MCF 10A (cell line): ENCODE results near the gene TH. TPM values are rescaled to one million over a fixed set of nuclear protein-coding genes. Genes with fewer than 3 reads are reported as not detected.

Experiments
- BruUV-seq: library from RNA; stranded (reverse); fragments of 400-500 nt; replicated peaks from 2 replicates; lab custom pipeline; 2021; lab: Mats Ljungman, UMichigan
- CTCF ChIA-PET: fragments of 300-600 bp; sonication (Branson Sonifier 250); formaldehyde crosslinking; extraction: SDS; loops from one replicate; lab custom pipeline; 2021; ENCODE audit warnings: antibody characterized with exemption, inconsistent platforms; lab: Yijun Ruan, JAX
- POLR2A ChIA-PET: fragments of 300-600, 350-650 bp; sonication (Branson Sonifier 250); formaldehyde crosslinking; extraction: SDS; loops from one replicate; lab custom pipeline; 2020; ENCODE audit warnings: antibody characterized with exemption, inconsistent platforms; lab: Yijun Ruan, JAX
- DNase-seq: peaks from one replicate; pipeline ENCODE4 v3.0.0-alpha.2; 2018; ENCODE audit not compliant: unreplicated experiment
- H3K27ac Mint-ChIP-seq: one replicate; pipeline ENCODE4 v1.8.0; 2022; ENCODE audit warnings: mild to moderate bottlenecking, low read depth, mixed read lengths; ENCODE audit not compliant: unreplicated experiment
- H3K27me3 Mint-ChIP-seq: one replicate; pipeline ENCODE4 v1.8.0; 2022; ENCODE audit warnings: mixed read lengths; ENCODE audit not compliant: insufficient read depth, unreplicated experiment
- H3K36me3 Mint-ChIP-seq: one replicate; pipeline ENCODE4 v1.8.0; 2022; ENCODE audit warnings: mild to moderate bottlenecking, moderate library complexity, mixed read lengths; ENCODE audit not compliant: insufficient read depth, unreplicated experiment
- H3K4me1 Mint-ChIP-seq: one replicate; pipeline ENCODE4 v1.8.0; 2022; ENCODE audit warnings: mixed read lengths; ENCODE audit not compliant: insufficient read depth, unreplicated experiment
- H3K4me3 Mint-ChIP-seq: one replicate; pipeline ENCODE4 v1.8.0; 2022; ENCODE audit warnings: mild to moderate bottlenecking, moderate library complexity, mixed read lengths; ENCODE audit not compliant: unreplicated experiment
- H3K9me3 Mint-ChIP-seq: one replicate; pipeline ENCODE4 v1.8.0; 2022; ENCODE audit warnings: mixed read lengths; ENCODE audit not compliant: unreplicated experiment
- CTCF ChIP-seq: fragments of 200-600 bp; IDR thresholded peaks from one replicate; pipeline ENCODE4 v1.8.0; 2022; ENCODE audit warnings: antibody characterized with exemption, mild to moderate bottlenecking; ENCODE audit not compliant: unreplicated experiment
- intact Hi-C: fragments of 100-400 bp; cut with micrococcal nuclease; formaldehyde crosslinking; loops from 2 replicates; pipeline ENCODE4 v1.14.1; 2022
- microRNA-seq: library from miRNA; unstranded; fragments of <30 nt; microRNA quantifications from one replicate; pipeline ENCODE4 v1.2.0, GENCODE V29; 2022
- total RNA-seq: library from RNA; stranded (reverse); gene quantifications from 2 replicates; pipeline ENCODE4 v1.2.3, GENCODE V29; 2022

The TH gene
- total RNA-seq, 1 experiment from 2014 or later, result 1.1 TPM

- ChIA-PET POLR2A (no interaction called here), CTCF (interaction anchor here (0.5 to 1.4 kb wide), 3 partner anchors 35 to 43 kb away, joined by 3 to 4 read pairs (median 3); no protein-coding TSS in a partner anchor)
- H3K9me3 Mint-ChIP-seq, result peaks cover 10% of the 10 kb centered on the region
- no peak overlapping the region for H3K27ac Mint-ChIP-seq
- DNase-seq, result no peak
- TF ChIP-seq CTCF, result no peak
- peaks cover 5% of the 10 kb centered on the region for H3K4me1 Mint-ChIP-seq
- peaks cover 43% of the 10 kb centered on the region for H3K27me3 Mint-ChIP-seq
- H3K36me3 Mint-ChIP-seq, result no peaks in the 10 kb centered on the region
- intact Hi-C loops, result no loop called here
- no peak overlapping the region for H3K4me3 Mint-ChIP-seq
- BruUV-seq, result no TSS peak
Observed at GRCh38 chr11:2115308-2115707, 56.3 kb downstream of the TH start.

GRCh38 chr11:2114430-2115241 lies 57.0 kb downstream of the TH start:
- ChIA-PET CTCF (interaction anchor here (0.5 kb wide), 1 partner anchor 43 kb away, joined by 3 read pairs; no protein-coding TSS in a partner anchor), POLR2A (no interaction called here)
- BruUV-seq, result no TSS peak
- peaks cover 36% of the 10 kb centered on the region for H3K27me3 Mint-ChIP-seq
- intact Hi-C loops, result no loop called here
- no peak overlapping the region for H3K4me3 Mint-ChIP-seq
- H3K4me1 Mint-ChIP-seq, result peaks cover 5% of the 10 kb centered on the region
- TF ChIP-seq CTCF, result no peak
- H3K27ac Mint-ChIP-seq, result no peak overlapping the region
- H3K36me3 Mint-ChIP-seq, result no peaks in the 10 kb centered on the region
- no peak for DNase-seq
- H3K9me3 Mint-ChIP-seq, result peaks cover 10% of the 10 kb centered on the region

Small RNA genes within 50 kb of the gene (microRNA-seq; reads per million reads assigned to microRNA genes)
- gene MIR4686 (not detected), gene MIR483 (5.8 reads per million, percentile 39 among the genes with 10 or more reads in this experiment)

Other genes with a start within 250 kb of the TH start
- 89.2 and 98.0 TPM in 2 replicates for gene MRPL23, start 224.5 kb downstream of the TH start, total RNA-seq
- 61.0 and 152 TPM in 2 replicates for gene H19, start 174.0 kb downstream of the TH start, total RNA-seq
- 0.29 and 0.35 TPM in 2 replicates for gene IGF2, start 32.4 kb downstream of the TH start, total RNA-seq
- not detected in 2 replicates for gene INS, start 10.6 kb downstream of the TH start, total RNA-seq
- gene ASCL2, start 98.8 kb upstream of the TH start, total RNA-seq, result not detected in 2 replicates
- gene C11orf21, start 130.1 kb upstream of the TH start, total RNA-seq, result not detected in 2 replicates
- not detected in 2 replicates for gene TSPAN32, start 130.2 kb upstream of the TH start, total RNA-seq
- 183 and 187 TPM in 2 replicates for gene CD81, start 205.5 kb upstream of the TH start, total RNA-seq
- 69.9 and 70.3 TPM in 2 replicates for gene TSSC4, start 228.9 kb upstream of the TH start, total RNA-seq